Astrocyte (in vitro differentiated cells and primary cell): ENCODE measurements around the gene L3MBTL4. TPM values are rescaled to one million over a fixed set of nuclear protein-coding genes. Genes with fewer than 3 reads are reported as not detected.

ENCODE experiments used
- DNase-seq: peaks from one replicate; pipeline ENCODE4 v3.0.0-alpha.2; 2010; ENCODE audit warnings: low read depth
- FAIRE-seq: peaks from 2 replicates; lab custom pipeline; 2011; peaks lifted over from hg19 to GRCh38; lab: Jason Lieb, UNC
- H2AFZ ChIP-seq: 2 replicates; pipeline ENCODE4 v1.6.0; 2012; ENCODE audit warnings: low read depth, low read length, inconsistent platforms
- H3K27ac ChIP-seq: 2 replicates; pipeline ENCODE4 v1.5.1; 2011; ENCODE audit warnings: low read depth, low read length, inconsistent platforms
- H3K27me3 ChIP-seq: 2 replicates; pipeline ENCODE4 v1.6.0; 2011; ENCODE audit warnings: low read length, inconsistent platforms; ENCODE audit not compliant: insufficient read depth
- H3K36me3 ChIP-seq: 2 replicates; pipeline ENCODE4 v1.5.1; 2011; ENCODE audit warnings: low read length, inconsistent platforms; ENCODE audit not compliant: insufficient read depth
- H3K4me1 ChIP-seq: 2 replicates; pipeline ENCODE4 v1.5.1; 2011; ENCODE audit warnings: low read length, inconsistent platforms; ENCODE audit not compliant: insufficient read depth
- H3K4me2 ChIP-seq: 2 replicates; pipeline ENCODE4 v1.6.0; 2012; ENCODE audit warnings: low read length, inconsistent platforms
- H3K4me3 ChIP-seq: 2 replicates; pipeline ENCODE4 v1.5.1; 2011; ENCODE audit warnings: low read depth, mild to moderate bottlenecking, low read length, inconsistent platforms; ENCODE audit not compliant: insufficient read depth
- H3K79me2 ChIP-seq: 2 replicates; pipeline ENCODE4 v1.6.0; 2012; ENCODE audit warnings: mild to moderate bottlenecking, low read length, inconsistent platforms; ENCODE audit not compliant: insufficient read depth
- H3K9ac ChIP-seq: 2 replicates; pipeline ENCODE4 v1.6.0; 2012; ENCODE audit warnings: mild to moderate bottlenecking, low read length, inconsistent platforms
- H3K9me3 ChIP-seq: 2 replicates; pipeline ENCODE4 v1.5.1; 2012; ENCODE audit warnings: low read depth, mild to moderate bottlenecking, low read length, inconsistent platforms; ENCODE audit not compliant: insufficient read depth
- H4K20me1 ChIP-seq: 2 replicates; pipeline ENCODE4 v1.6.0; 2012; ENCODE audit warnings: low read length, inconsistent platforms; ENCODE audit not compliant: insufficient read depth
- H3K27ac Mint-ChIP-seq: one replicate; pipeline ENCODE4 v1.8.0; 2021; ENCODE audit warnings: mild to moderate bottlenecking, mixed read lengths; ENCODE audit not compliant: unreplicated experiment
- H3K27me3 Mint-ChIP-seq: one replicate; pipeline ENCODE4 v1.8.0; 2021; ENCODE audit warnings: low read depth, mixed read lengths; ENCODE audit not compliant: unreplicated experiment
- H3K36me3 Mint-ChIP-seq: one replicate; pipeline ENCODE4 v1.8.0; 2021; ENCODE audit warnings: low read depth, mixed read lengths; ENCODE audit not compliant: unreplicated experiment
- H3K4me1 Mint-ChIP-seq: one replicate; pipeline ENCODE4 v1.8.0; 2021; ENCODE audit warnings: low read depth, mixed read lengths; ENCODE audit not compliant: unreplicated experiment
- H3K4me3 Mint-ChIP-seq: one replicate; pipeline ENCODE4 v1.8.0; 2021; ENCODE audit warnings: mild to moderate bottlenecking, moderate library complexity, mixed read lengths; ENCODE audit not compliant: unreplicated experiment
- H3K9me3 Mint-ChIP-seq: one replicate; pipeline ENCODE4 v1.8.0; 2021; ENCODE audit warnings: mild to moderate bottlenecking, mixed read lengths; ENCODE audit not compliant: unreplicated experiment
- EZH2 ChIP-seq: IDR thresholded peaks from 2 replicates; pipeline ENCODE4 v1.6.1; 2012; ENCODE audit warnings: mild to moderate bottlenecking, low read length, inconsistent platforms; ENCODE audit not compliant: insufficient read depth
- total RNA-seq: library from RNA; stranded (reverse); gene quantifications from 2 replicates; pipeline ENCODE4 v1.2.1, GENCODE V29; 2021
- TF ChIP-seq, protein P1 (sequence below): IDR thresholded peaks from 2 replicates; pipeline ENCODE4 v1.5.1; 2011; ENCODE audit warnings: low read depth, mild to moderate bottlenecking, inconsistent platforms, low read length, moderate library complexity; ENCODE audit not compliant: insufficient read depth

The L3MBTL4 gene
- total RNA-seq, 1 donor from 2014 or later = 0.52 TPM

- Histone ChIP-seq H3K27ac (peak overlapping the region; percentile 11), H3K9me3 (no peaks in the 10 kb centered on the region), H3K4me3 (peak overlapping the region; percentile 18), H3K36me3 (no peaks in the 10 kb centered on the region), H4K20me1 (no peaks in the 10 kb centered on the region), H3K9ac (no peak overlapping the region), H3K79me2 (no peaks in the 10 kb centered on the region), H3K27me3 (peaks cover 20% of the 10 kb centered on the region), H3K4me2 (peak overlapping the region; percentile 77), H2AFZ (peak overlapping the region; percentile 1), H3K4me1 (peaks cover 7% of the 10 kb centered on the region)
- Mint-ChIP-seq H3K27ac (peak overlapping the region; percentile 48), H3K4me3 (no peak overlapping the region), H3K9me3 (no peaks in the 10 kb centered on the region), H3K36me3 (no peaks in the 10 kb centered on the region), H3K4me1 (peaks cover 19% of the 10 kb centered on the region), H3K27me3 (peaks cover 21% of the 10 kb centered on the region)
- FAIRE-seq = peak; percentile 45
- DNase-seq = peak; percentile 92
- TF ChIP-seq, protein P1, sequence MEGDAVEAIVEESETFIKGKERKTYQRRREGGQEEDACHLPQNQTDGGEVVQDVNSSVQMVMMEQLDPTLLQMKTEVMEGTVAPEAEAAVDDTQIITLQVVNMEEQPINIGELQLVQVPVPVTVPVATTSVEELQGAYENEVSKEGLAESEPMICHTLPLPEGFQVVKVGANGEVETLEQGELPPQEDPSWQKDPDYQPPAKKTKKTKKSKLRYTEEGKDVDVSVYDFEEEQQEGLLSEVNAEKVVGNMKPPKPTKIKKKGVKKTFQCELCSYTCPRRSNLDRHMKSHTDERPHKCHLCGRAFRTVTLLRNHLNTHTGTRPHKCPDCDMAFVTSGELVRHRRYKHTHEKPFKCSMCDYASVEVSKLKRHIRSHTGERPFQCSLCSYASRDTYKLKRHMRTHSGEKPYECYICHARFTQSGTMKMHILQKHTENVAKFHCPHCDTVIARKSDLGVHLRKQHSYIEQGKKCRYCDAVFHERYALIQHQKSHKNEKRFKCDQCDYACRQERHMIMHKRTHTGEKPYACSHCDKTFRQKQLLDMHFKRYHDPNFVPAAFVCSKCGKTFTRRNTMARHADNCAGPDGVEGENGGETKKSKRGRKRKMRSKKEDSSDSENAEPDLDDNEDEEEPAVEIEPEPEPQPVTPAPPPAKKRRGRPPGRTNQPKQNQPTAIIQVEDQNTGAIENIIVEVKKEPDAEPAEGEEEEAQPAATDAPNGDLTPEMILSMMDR = peak; percentile 28
- TF ChIP-seq EZH2 = no peak
Measured at GRCh38 chr18:5975111-5976002, 439.4 kb downstream of the L3MBTL4 start.

GRCh38 chr18:5974696-5975095 lies 440.0 kb downstream of the L3MBTL4 start:
- Histone ChIP-seq H2AFZ (no peak overlapping the region), H3K79me2 (no peaks in the 10 kb centered on the region), H3K27ac (no peak overlapping the region), H3K4me1 (peaks cover 7% of the 10 kb centered on the region), H4K20me1 (no peaks in the 10 kb centered on the region), H3K4me3 (no peak overlapping the region), H3K4me2 (no peak overlapping the region), H3K9ac (no peak overlapping the region), H3K27me3 (peaks cover 18% of the 10 kb centered on the region), H3K9me3 (no peaks in the 10 kb centered on the region), H3K36me3 (no peaks in the 10 kb centered on the region)
- H3K36me3 Mint-ChIP-seq = no peaks in the 10 kb centered on the region
- DNase-seq (no peak), FAIRE-seq (no peak)
- peaks cover 21% of the 10 kb centered on the region for H3K27me3 Mint-ChIP-seq
- TF ChIP-seq, protein P1 = no peak
- no peak for TF ChIP-seq EZH2
- H3K27ac Mint-ChIP-seq = peak overlapping the region; percentile 48
- H3K4me3 Mint-ChIP-seq = no peak overlapping the region
- H3K4me1 Mint-ChIP-seq = peaks cover 23% of the 10 kb centered on the region
- no peaks in the 10 kb centered on the region for H3K9me3 Mint-ChIP-seq

DNA sequence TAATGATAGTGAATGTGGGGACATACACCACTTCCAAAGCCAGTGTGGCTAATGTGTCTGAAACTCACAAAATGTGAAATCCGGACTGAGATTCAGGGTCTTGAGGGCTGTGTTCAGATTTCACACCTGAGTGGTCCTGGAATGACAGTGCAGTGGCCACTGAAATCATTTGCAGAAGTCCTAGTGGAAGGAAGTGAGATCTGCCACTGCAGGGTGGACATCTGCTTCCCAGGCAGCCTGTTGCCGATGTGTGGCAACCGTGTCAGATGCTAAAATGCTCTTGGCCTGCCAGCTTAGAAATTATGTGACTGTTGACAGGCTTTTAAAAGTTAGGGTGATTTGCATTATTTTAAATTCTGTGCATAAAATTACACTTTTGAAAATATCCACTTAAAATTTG lies 441.6 kb downstream of the L3MBTL4 start:
- no peak for DNase-seq
- H3K4me3 Mint-ChIP-seq = no peak overlapping the region
- H3K4me1 Mint-ChIP-seq = peaks cover 23% of the 10 kb centered on the region
- H3K27ac Mint-ChIP-seq = no peak overlapping the region
- Histone ChIP-seq H3K9me3 (no peaks in the 10 kb centered on the region), H3K36me3 (no peaks in the 10 kb centered on the region), H4K20me1 (no peaks in the 10 kb centered on the region), H3K4me3 (no peak overlapping the region), H3K79me2 (no peaks in the 10 kb centered on the region), H3K27me3 (peaks cover 18% of the 10 kb centered on the region), H3K9ac (no peak overlapping the region), H3K4me2 (no peak overlapping the region), H2AFZ (no peak overlapping the region), H3K4me1 (peaks cover 7% of the 10 kb centered on the region), H3K27ac (no peak overlapping the region)
- FAIRE-seq = no peak
- TF ChIP-seq, protein P1 = no peak
- no peak for TF ChIP-seq EZH2
- H3K9me3 Mint-ChIP-seq = no peaks in the 10 kb centered on the region
- H3K36me3 Mint-ChIP-seq = no peaks in the 10 kb centered on the region
- H3K27me3 Mint-ChIP-seq = peaks cover 15% of the 10 kb centered on the region
